KG1 (cell line): ENCODE data around the gene BDNF.
"Not testable (repeated sequence)": the region's sequence is repeated elsewhere in the genome, so short reads cannot be mapped to it uniquely, and the experiment has no call there.

Experiments used
- DNase-seq: peaks from one replicate; lab custom pipeline; 2025; lab: John Stamatoyannopoulos, UW

Gene BDNF

GRCh38 chr11:27665508-27666101 lies 34.6 kb downstream of the BDNF start:
- DNase-seq: not testable (repeated sequence)

- DNase-seq: no peak
Measured at GRCh38 chr11:27663326-27663725, 36.9 kb downstream of the BDNF start.

GRCh38 chr11:27660171-27660570 lies 40.1 kb downstream of the BDNF start:
- no peak for DNase-seq

- no peak for DNase-seq
Measured at GRCh38 chr11:27658535-27659236, 41.6 kb downstream of the BDNF start.

GRCh38 chr11:27656806-27657483 lies 43.3 kb downstream of the BDNF start:
- DNase-seq: no peak

GRCh38 chr11:27656320-27656719 lies 43.9 kb downstream of the BDNF start:
- DNase-seq: no peak

- DNase-seq: no peak
Measured at GRCh38 chr11:27653990-27654758, 46.1 kb downstream of the BDNF start.

- no peak for DNase-seq
Measured at GRCh38 chr11:27651711-27652110, 48.5 kb downstream of the BDNF start.

- no peak for DNase-seq
Measured at GRCh38 chr11:27650988-27651387, 49.3 kb downstream of the BDNF start.

- no peak for DNase-seq
Measured at GRCh38 chr11:27649800-27650199, 50.5 kb downstream of the BDNF start.

GRCh38 chr11:27648840-27649239 lies 51.4 kb downstream of the BDNF start:
- no peak for DNase-seq

- no peak for DNase-seq
Measured at GRCh38 chr11:27646051-27646818, 54.0 kb downstream of the BDNF start.

- DNase-seq: no peak
Measured at GRCh38 chr11:27642954-27643353, 57.3 kb downstream of the BDNF start.

GRCh38 chr11:27640954-27641353 lies 59.3 kb downstream of the BDNF start:
- no peak for DNase-seq

GRCh38 chr11:27635567-27636037 lies 64.7 kb downstream of the BDNF start:
- no peak for DNase-seq

GRCh38 chr11:27634776-27635175 lies 65.5 kb downstream of the BDNF start:
- not testable (repeated sequence) for DNase-seq

GRCh38 chr11:27634282-27634681 lies 66.0 kb downstream of the BDNF start:
- DNase-seq: not testable (repeated sequence)

GRCh38 chr11:27629023-27629422 lies 71.2 kb downstream of the BDNF start:
- DNase-seq: not testable (repeated sequence)

GRCh38 chr11:27627979-27628378 lies 72.3 kb downstream of the BDNF start:
- DNase-seq: no peak

- no peak for DNase-seq
Measured at GRCh38 chr11:27626938-27627586, 73.2 kb downstream of the BDNF start.
